Fibroblast of lung (primary cell): ENCODE results near the gene GRK5. TPM values are rescaled to one million over a fixed set of nuclear protein-coding genes. Genes with fewer than 3 reads are reported as not detected.
A peak's percentile ranks its signal among the peaks of the same experiment; 100 is the strongest.

ENCODE experiments used
- DNase-seq, 2 donors: peaks; one replicate each; pipeline versions ENCODE4 v3.0.0 to v3.0.0-alpha.2; 2010; ENCODE audit warnings: low read depth in 2 of 2
- H2AFZ ChIP-seq: 2 replicates; pipeline ENCODE4 v1.5.1; 2012; ENCODE audit warnings: low read length, control low read depth, inconsistent platforms
- H3K27ac ChIP-seq: 2 replicates; pipeline ENCODE4 v1.5.1; 2011; ENCODE audit warnings: low read length, control low read depth; ENCODE audit not compliant: insufficient read depth
- H3K27me3 ChIP-seq: 2 replicates; pipeline ENCODE4 v1.5.1; 2011; ENCODE audit warnings: mild to moderate bottlenecking, low read length; ENCODE audit not compliant: control insufficient read depth, insufficient read depth
- H3K36me3 ChIP-seq: 2 replicates; pipeline ENCODE4 v1.5.1; 2011; ENCODE audit warnings: low read length; ENCODE audit not compliant: control insufficient read depth, insufficient read depth
- H3K4me1 ChIP-seq: 2 replicates; pipeline ENCODE4 v1.5.1; 2011; ENCODE audit warnings: low read length; ENCODE audit not compliant: control insufficient read depth, insufficient read depth; ENCODE audit errors: extremely low read depth
- H3K4me2 ChIP-seq: 2 replicates; pipeline ENCODE4 v1.5.1; 2011; ENCODE audit warnings: low read length, control low read depth; ENCODE audit not compliant: insufficient read depth; ENCODE audit errors: extremely low read depth
- H3K4me3 ChIP-seq, 4 experiments: fragments of 200-600 bp in 1 of 4; sonication (generic) in 1 of 4; replicated peaks in 1 of 4; 2 replicates each; pipeline ENCODE4 v1.5.1; 2011 to 2016; ENCODE audit warnings: low read length in 4 of 4, low read depth in 3 of 4, mild to moderate bottlenecking in 3 of 4, control low read depth in 2 of 4, inconsistent platforms in 1 of 4, mixed read lengths in 1 of 4; ENCODE audit not compliant: insufficient read depth in 1 of 4; ENCODE audit errors: control extremely low read depth in 1 of 4
- H3K79me2 ChIP-seq: 2 replicates; pipeline ENCODE4 v1.5.1; 2012; ENCODE audit warnings: mild to moderate bottlenecking, low read length, inconsistent platforms; ENCODE audit not compliant: control insufficient read depth, insufficient read depth
- H3K9ac ChIP-seq: 2 replicates; pipeline ENCODE4 v1.5.1; 2011; ENCODE audit warnings: mild to moderate bottlenecking, low read length, control low read depth; ENCODE audit not compliant: insufficient read depth
- H3K9me3 ChIP-seq: 2 replicates; pipeline ENCODE4 v1.5.1; 2012; ENCODE audit warnings: low read depth, low read length; ENCODE audit not compliant: control insufficient read depth, insufficient read depth
- H4K20me1 ChIP-seq: 2 replicates; pipeline ENCODE4 v1.5.1; 2011; ENCODE audit warnings: low read length; ENCODE audit not compliant: control insufficient read depth, insufficient read depth; ENCODE audit errors: extremely low read depth
- CTCF ChIP-seq, 2 donors: IDR thresholded peaks in 1 of 2; conservative IDR thresholded peaks in 1 of 2; 1 replicate in 1 of 2; 2 replicates in 1 of 2; pipeline ENCODE4 v1.5.1; 2011 to 2012; ENCODE audit warnings: low read length in 2 of 2, control low read depth in 1 of 2, inconsistent platforms in 1 of 2, low read depth in 1 of 2, mild to moderate bottlenecking in 1 of 2
- EZH2 ChIP-seq: IDR thresholded peaks from 2 replicates; pipeline ENCODE4 v1.5.1; 2012; ENCODE audit warnings: low read length, control low read depth, mild to moderate bottlenecking; ENCODE audit errors: missing control alignments
- polyA plus RNA-seq, 2 donors: library from polyadenylated mRNA; depleted of rRNA in 1 of 2; stranded (reverse) in 1 of 2; unstranded in 1 of 2; fragments of >200 nt; gene quantifications; 2 replicates each; pipeline ENCODE4 v1.2.1, GENCODE V29; 2011 to 2012; ENCODE audit warnings: missing spikeins in 1 of 2
- total RNA-seq: library from RNA; depleted of rRNA; stranded (reverse); fragments of >200 nt; gene quantifications from 2 replicates; pipeline ENCODE4 v1.2.1, GENCODE V29; 2014

GRK5 gene
- total and polyA plus RNA-seq, 2 donors (not counting 1 experiment from before 2014, with no cell fraction given): 24.1 to 90.3 TPM

- H3K9me3 ChIP-seq: no peaks in the 10 kb centered on the region
- TF ChIP-seq CTCF (conservative IDR thresholded peaks at IDR 0.05 in 1 of 2, IDR thresholded peaks at IDR 0.05 in 1 of 2; ENCODE audit: low read depth in 1 of 2, low read length in 2 of 2): no peak
- TF ChIP-seq EZH2: no peak
- no peak overlapping the region for H2AFZ ChIP-seq
- H3K36me3 ChIP-seq: no peaks in the 10 kb centered on the region
- H3K4me1 ChIP-seq: peaks cover 39% of the 10 kb centered on the region
- H3K27ac ChIP-seq: peak overlapping the region; percentile 96
- H3K4me3 ChIP-seq: no peak overlapping the region
- peak; percentile 94 to 98 for DNase-seq
- H3K79me2 ChIP-seq: peaks cover 52% of the 10 kb centered on the region
- H4K20me1 ChIP-seq: no peaks in the 10 kb centered on the region
- no peaks in the 10 kb centered on the region for H3K27me3 ChIP-seq
- peak overlapping the region; percentile 71 for H3K4me2 ChIP-seq
- H3K9ac ChIP-seq: peak overlapping the region; percentile 59
Observed at GRCh38 chr10:119315128-119316001, 108.0 kb downstream of the GRK5 start.

- Histone ChIP-seq H3K79me2 (peaks cover 54% of the 10 kb centered on the region), H3K9ac (no peak overlapping the region), H3K27me3 (no peaks in the 10 kb centered on the region), H3K27ac (peak overlapping the region; percentile 96), H3K4me3 (no peak overlapping the region), H2AFZ (no peak overlapping the region), H3K9me3 (no peaks in the 10 kb centered on the region), H3K4me1 (peaks cover 39% of the 10 kb centered on the region), H3K4me2 (peak overlapping the region; percentile 71), H4K20me1 (no peaks in the 10 kb centered on the region), H3K36me3 (no peaks in the 10 kb centered on the region)
- TF ChIP-seq CTCF (conservative IDR thresholded peaks at IDR 0.05 in 1 of 2, IDR thresholded peaks at IDR 0.05 in 1 of 2; ENCODE audit: low read depth in 1 of 2, low read length in 2 of 2): no peak
- no peak for TF ChIP-seq EZH2
- DNase-seq: no peak
Observed at GRCh38 chr10:119316002-119316358, 108.6 kb downstream of the GRK5 start.

GRCh38 chr10:119316729-119317097 is 109.3 kb downstream of the GRK5 start:
- peak; percentile 86 to 90 for DNase-seq
- Histone ChIP-seq H3K9me3 (no peaks in the 10 kb centered on the region), H3K36me3 (no peaks in the 10 kb centered on the region), H3K27me3 (no peaks in the 10 kb centered on the region), H3K4me3 (no peak overlapping the region), H4K20me1 (no peaks in the 10 kb centered on the region), H3K79me2 (peaks cover 58% of the 10 kb centered on the region), H3K9ac (peak overlapping the region; percentile 21), H3K27ac (peak overlapping the region; percentile 96), H3K4me1 (peaks cover 39% of the 10 kb centered on the region), H3K4me2 (peak overlapping the region; percentile 17), H2AFZ (no peak overlapping the region)
- no peak for TF ChIP-seq CTCF (conservative IDR thresholded peaks at IDR 0.05 in 1 of 2, IDR thresholded peaks at IDR 0.05 in 1 of 2; ENCODE audit: low read depth in 1 of 2, low read length in 2 of 2)
- TF ChIP-seq EZH2: no peak
